T-helper 2 cell (primary cell): ENCODE data around the gene GSTM4.

Source experiments
- DNase-seq, 5 experiments: peaks; one replicate each; pipeline versions ENCODE4 v3.0.0 to v3.0.0-alpha.2; 2012 to 2022

GSTM4 gene

DNA sequence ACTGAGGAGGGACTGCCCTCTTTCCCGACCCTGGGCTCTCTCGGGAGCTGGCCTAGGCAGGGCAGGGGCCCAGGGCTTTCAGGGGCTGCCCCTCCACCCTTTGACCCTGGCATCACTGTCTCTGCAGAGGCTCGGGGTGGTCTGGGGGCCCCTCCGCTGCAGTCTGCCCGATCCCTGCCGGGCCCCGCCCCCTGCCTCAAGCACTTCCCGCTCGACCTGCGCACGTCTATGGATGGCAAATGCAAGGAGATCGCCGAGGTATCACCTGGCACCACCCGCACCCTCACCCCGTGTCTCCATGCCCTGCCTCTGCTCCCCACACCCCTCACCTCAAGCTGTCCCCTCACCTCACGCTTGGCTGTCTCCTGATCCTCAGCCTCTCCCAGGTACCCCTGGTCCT lies 30.7 kb upstream of the GSTM4 start:
- no peak for DNase-seq

DNA sequence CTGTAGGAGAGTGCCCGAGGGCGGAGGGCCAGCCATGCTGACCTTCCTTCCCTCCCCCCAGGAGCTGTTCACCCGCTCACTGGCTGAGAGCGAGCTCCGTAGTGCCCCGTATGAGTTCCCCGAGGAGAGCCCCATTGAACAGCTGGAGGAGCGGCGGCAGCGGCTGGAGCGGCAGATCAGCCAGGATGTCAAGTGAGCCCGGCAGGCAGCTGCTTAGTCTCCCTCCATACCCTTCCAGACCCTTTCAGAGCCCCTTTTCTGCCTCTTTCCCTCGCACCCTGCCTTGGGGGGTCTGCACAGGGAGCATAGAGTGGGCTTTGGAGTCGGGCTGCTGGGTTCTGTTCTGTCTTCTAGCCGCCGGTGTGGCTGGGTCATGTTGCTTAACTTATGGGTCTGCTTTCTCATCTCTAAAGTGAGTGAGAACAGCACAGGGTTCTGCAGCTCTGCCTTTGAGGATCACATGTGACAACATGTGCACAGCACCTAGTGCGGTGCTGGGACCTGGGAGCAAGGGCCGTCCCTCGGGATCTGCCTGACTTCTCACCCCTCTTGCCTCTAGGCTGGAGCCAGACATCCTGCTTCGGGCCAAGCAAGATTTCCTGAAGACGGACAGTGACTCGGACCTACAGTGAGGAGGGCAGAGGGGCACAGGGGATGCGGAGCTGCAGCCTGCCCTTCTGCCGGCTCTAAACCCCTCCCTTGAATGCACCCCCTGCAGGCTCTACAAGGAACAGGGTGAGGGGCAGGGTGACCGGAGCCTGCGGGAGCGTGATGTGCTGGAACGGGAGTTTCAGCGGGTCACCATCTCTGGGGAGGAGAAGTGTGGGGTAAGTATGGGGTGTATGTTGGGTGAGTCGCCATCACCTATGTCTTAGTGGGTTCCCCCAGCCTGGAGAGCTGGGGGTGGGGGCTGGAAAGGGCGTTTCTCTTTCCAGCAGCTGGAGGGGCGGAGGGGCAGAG lies 30.0 kb upstream of the GSTM4 start:
- DNase-seq = no peak

DNA sequence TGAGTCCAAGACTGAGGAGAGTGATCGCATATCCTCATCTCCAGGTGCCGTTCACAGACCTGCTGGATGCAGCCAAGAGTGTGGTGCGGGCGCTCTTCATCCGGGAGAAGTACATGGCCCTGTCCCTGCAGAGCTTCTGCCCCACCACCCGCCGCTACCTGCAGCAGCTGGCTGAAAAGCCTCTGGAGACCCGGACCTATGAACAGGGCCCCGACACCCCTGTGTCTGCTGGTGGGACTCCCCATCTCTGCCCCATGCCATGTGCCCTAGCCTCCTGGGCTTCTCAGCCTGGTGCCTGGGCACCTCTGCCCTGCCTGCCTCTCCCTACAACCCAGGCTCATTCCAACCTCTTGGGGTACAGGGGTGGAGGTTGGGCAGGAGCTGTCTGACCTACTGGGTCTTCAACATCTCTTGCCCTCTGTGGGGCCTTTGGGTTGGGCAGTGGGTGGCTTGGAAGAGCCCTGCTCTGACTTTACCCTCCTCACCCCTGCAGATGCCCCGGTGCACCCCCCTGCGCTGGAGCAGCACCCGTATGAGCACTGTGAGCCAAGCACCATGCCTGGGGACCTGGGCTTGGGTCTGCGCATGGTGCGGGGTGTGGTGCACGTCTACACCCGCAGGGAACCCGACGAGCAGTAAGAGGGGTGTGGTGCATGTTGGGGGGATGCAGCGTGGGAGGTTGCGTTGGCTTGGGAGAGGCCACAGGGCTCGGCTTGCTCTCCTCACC lies 29.1 kb upstream of the GSTM4 start:
- DNase-seq = no peak

GRCh38 chr1:109627692-109628399 lies 28.1 kb upstream of the GSTM4 start:
- no peak for DNase-seq

DNA sequence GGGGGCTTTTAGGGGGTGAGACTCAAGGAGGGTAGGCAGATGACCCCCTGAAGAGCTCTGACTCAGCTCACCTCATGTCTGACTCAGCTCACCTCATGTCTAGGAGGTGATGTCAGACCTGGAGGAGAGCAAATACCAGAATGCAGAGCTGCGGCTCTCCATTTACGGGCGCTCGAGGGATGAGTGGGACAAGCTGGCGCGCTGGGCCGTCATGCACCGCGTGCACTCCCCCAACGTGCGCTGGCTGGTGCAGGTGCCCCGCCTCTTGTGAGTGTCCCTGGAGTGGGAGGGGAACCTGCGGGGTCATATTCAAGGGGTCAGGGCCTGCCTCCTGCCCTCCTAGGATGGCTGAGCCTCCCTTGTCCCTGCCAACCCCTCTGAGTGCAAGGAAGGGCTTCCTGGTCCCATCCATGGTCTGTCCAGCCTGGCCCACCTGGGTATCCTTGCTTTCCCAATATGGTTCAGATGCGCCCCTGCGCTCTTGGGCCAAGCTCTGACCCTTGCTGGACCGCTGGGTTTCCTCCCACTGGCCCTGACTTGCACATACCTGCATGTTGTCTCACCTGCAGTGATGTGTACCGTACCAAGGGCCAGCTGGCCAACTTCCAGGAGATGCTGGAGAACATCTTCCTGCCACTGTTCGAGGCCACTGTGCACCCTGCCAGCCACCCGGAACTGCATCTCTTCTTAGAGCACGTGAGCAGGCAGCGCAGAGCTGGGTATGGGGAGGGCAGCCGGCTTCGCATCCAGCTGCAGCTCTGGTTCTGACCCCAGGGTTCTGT lies 27.2 kb upstream of the GSTM4 start:
- no peak for DNase-seq

GRCh38 chr1:109629372-109630030 lies 26.4 kb upstream of the GSTM4 start:
- DNase-seq = no peak

GRCh38 chr1:109630081-109630897 lies 25.6 kb upstream of the GSTM4 start:
- peak in 1 of 5 experiments; percentile 14 for DNase-seq

GRCh38 chr1:109630898-109631512 lies 24.9 kb upstream of the GSTM4 start:
- DNase-seq = no peak

- no peak for DNase-seq
Observed at GRCh38 chr1:109631513-109632505, 24.1 kb upstream of the GSTM4 start.

DNA sequence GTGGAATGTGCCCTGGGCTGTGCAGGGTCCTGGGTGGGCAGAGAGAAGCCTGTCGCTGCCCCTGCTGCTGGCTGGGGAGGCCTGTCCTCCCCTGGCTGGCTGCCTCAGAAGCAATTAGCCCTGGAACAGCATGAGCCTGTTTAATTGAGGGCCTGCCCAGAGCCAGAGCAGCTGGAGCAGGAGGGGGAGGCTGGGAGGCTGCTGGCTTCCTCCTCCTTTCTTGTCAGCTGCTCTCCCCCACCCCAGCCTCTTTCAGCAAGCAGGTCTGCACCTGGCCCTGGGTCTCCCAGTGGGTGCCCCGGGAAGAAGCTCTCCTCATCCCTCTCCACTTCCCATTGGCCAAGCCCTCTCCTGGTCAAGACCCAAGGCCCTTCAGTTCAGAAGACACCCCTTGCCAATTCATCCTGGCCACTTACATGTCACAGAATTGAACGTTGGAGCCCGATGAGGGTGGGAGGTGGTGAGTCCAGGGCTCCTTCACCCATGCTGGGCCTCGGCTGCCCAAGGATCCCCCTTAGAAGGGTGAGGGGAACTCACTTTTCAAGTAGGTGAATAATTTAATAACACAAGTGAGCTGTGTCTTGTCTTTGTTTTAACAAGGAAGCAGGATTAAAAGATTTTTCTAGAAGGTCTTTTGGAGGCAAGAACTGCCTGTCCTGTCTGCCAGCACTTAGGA lies 23.1 kb upstream of the GSTM4 start:
- no peak for DNase-seq

DNA sequence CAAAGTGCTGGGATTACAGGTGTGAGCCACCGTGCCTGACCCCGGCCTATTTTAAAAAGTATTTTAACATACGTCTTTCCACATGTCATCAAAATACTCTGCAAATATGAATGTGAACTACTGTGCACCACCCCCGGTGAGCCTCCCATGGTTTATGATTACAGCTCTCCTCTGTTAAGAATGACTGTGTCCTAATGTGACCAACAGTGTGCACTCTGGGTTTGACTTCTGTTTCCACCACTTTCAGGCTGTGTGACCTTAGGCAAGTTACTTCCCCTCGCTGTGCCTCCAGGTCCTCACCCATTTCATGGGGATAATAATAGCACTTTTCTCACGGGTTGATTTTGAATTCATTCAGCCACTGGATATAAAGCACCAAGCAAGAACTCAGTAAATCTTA lies 21.6 kb upstream of the GSTM4 start:
- DNase-seq = no peak

DNA sequence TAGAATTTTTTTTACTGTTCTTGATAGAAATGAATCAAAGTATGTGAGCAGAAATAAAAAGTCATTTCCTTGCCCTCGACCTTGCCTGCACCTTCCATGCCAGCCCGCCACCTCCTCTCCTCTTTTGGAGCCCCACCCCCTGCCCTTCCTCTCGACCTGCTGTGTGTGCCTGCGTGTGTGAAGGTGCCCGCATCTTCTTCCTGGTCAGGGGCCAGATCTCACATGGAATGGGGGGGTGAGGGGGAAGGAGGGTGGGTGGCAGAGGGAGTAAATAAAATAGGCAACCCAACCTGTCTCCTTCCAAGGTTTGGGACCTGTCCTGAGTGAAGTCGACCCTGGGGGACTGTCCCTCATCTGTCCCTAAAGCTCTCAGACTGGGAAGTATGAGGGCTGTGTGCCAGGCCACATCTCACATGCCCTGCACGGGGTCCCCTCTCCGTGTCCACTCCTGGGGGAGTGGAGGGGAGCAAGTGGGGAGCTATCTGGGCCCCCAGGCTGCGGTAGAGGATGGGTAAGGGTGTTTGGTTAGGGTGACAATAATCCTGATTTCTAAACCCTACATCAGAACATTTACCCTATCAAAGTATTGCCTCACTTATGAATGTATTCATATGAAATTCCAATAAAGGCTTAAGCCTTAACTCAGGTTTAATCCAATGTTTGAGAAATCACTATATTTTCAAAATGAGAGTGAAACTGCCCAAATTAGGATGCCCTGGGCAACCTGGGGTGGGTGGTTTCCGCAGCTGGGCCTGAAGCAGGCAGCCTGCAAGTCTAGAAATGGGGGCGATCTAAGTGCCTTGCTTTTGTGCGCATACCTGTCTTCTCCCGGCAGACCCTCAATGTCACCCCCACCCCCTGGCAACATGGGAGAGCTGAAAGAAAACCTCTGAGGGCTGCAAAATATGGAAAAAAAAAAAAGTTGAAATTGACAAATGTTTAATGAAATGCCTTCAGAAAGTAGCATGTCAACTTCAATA lies 20.8 kb upstream of the GSTM4 start:
- peak in 1 of 5 experiments; percentile 40 for DNase-seq

DNA sequence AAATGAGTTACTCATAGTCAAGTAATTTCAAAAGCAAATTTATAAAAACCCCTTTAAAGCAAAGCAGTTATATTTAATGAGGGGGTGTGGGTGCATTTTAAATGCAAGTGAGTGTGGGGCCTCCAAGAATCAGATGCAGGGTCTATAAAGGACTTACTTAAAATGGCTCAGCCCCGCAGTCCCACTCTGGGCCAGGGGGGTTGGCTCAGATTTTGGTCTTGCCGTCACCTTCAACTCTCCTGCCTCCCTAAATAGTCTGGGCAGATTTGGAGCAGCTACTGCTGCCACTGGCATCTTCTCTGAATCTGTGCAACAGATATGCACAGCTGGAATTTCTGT lies 20.1 kb upstream of the GSTM4 start:
- no peak for DNase-seq

DNA sequence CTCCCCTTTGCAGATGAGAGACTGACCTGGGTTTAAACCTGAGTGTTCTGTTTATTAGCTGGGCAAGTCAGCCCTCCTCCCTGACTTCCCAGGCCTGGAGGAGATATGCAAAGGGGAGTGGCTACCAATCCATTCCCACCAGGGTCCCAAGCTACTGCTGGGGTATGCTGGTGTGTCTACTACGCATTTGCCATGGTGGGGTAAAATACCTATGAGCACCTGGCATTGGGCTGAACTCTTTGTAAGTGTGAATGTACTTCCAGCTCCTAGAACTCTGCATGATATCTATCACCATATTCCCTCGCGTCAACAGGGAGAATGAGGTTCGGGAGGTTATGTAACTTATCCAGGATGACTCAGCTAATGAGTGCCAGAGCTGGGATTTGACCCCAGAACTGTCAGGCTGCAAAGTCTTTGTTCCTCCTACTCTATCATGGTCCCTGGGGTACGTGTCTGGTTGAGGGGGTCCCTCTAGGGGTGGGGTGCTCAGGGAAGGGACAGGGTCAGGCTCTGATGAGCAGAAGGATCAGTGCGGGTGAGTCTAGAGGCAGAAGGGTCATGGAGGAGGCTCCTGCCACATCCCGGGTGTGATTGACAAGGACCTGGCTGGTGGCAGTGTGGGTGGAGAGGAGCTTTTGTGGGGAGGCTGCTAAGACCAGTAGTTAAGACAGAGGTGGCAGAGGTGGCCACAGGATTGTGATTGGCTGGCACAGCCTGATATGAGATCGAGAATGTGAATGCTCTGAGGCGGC lies 19.5 kb upstream of the GSTM4 start:
- no peak for DNase-seq

- no peak for DNase-seq
Observed at GRCh38 chr1:109637446-109637845, 18.5 kb upstream of the GSTM4 start.

- DNase-seq = no peak
Observed at GRCh38 chr1:109639063-109639840, 16.6 kb upstream of the GSTM4 start.
